Tibial nerve (tissue), 3 donors: Measurements from ENCODE around the gene POLR3C.
"Not testable (repeated sequence)": the region's sequence is repeated elsewhere in the genome, so short reads cannot be mapped to it uniquely, and the experiment has no call there.

Experiments used
- POLR2A ChIP-seq, 2 donors: fragments of 450-650 bp; IDR thresholded peaks; one replicate each; pipeline ENCODE4 v1.6.1; 2017; ENCODE audit warnings: antibody characterized with exemption in 2 of 2, mild to moderate bottlenecking in 2 of 2, moderate library complexity in 2 of 2
- TF ChIP-seq, protein P1 (sequence below), 5 experiments: fragments of 200-600 bp in 3 of 5; fragments of 450-650 bp in 2 of 5; sonication (generic) in 3 of 5; IDR thresholded peaks; one replicate each; pipeline ENCODE4 v1.5.1; 2016 to 2019; ENCODE audit warnings: antibody characterized with exemption in 5 of 5, mild to moderate bottlenecking in 3 of 5, moderate library complexity in 2 of 5

DNA sequence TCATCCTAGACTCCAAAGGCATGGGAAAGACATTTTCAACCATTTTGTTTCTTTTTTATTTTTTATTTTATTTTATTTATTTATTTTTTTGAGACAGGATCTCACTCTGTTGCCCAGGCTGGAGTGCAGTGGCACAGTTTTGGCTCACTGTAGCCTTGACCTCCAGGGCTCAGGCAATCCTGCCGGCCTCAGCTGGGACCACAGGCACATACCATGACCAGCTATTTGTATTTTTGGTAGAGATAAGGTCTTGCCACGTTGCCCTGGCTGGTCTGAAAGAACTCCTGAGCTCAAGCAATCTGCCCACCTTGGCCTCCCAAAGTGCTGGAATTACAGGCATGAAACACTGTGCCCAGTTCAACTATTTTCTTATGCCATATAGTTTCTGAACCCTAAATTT is 32.1 kb upstream of the POLR3C start:
- TF ChIP-seq, protein P1, sequence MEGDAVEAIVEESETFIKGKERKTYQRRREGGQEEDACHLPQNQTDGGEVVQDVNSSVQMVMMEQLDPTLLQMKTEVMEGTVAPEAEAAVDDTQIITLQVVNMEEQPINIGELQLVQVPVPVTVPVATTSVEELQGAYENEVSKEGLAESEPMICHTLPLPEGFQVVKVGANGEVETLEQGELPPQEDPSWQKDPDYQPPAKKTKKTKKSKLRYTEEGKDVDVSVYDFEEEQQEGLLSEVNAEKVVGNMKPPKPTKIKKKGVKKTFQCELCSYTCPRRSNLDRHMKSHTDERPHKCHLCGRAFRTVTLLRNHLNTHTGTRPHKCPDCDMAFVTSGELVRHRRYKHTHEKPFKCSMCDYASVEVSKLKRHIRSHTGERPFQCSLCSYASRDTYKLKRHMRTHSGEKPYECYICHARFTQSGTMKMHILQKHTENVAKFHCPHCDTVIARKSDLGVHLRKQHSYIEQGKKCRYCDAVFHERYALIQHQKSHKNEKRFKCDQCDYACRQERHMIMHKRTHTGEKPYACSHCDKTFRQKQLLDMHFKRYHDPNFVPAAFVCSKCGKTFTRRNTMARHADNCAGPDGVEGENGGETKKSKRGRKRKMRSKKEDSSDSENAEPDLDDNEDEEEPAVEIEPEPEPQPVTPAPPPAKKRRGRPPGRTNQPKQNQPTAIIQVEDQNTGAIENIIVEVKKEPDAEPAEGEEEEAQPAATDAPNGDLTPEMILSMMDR (IDR thresholded peaks at IDR 0.05) = not testable (repeated sequence)
- TF ChIP-seq POLR2A (IDR thresholded peaks at IDR 0.05) = not testable (repeated sequence)
